Prostate gland (tissue), 2 donors: ENCODE results near the gene MMP17.

ENCODE experiments used
- CTCF ChIP-seq, 4 experiments: fragments of 200-600 bp in 2 of 4; fragments of 450-650 bp in 2 of 4; sonication (generic) in 2 of 4; IDR thresholded peaks; 1 replicate in 3 of 4; 2 replicates in 1 of 4; pipeline ENCODE4 v1.5.1; 2016 to 2019; ENCODE audit warnings: antibody characterized with exemption in 4 of 4, mild to moderate bottlenecking in 2 of 4, moderate library complexity in 2 of 4
- POLR2AphosphoS5 ChIP-seq: sonication (generic); formaldehyde crosslinking; IDR thresholded peaks from one replicate; pipeline ENCODE4 v1.6.1; 2017; ENCODE audit warnings: antibody characterized with exemption

GRCh38 chr12:131835616-131836171, 7.5 kb downstream of the MMP17 start:
- no peak for TF ChIP-seq CTCF (IDR thresholded peaks at IDR 0.05)
- TF ChIP-seq POLR2AphosphoS5: no peak
